ENCODE data around the gene UBAP1L.

GRCh38 chr15:65087411-65087810, 27.6 kb downstream of the UBAP1L start:
- TF ChIP-seq CTCF (IDR thresholded peaks at IDR 0.05) = no peak
- no peak for TF ChIP-seq POLR2AphosphoS5 (IDR thresholded peaks at IDR 0.05; ENCODE audit: low read depth, low read length)
- no peak for TF ChIP-seq REST (IDR thresholded peaks at IDR 0.05; ENCODE audit: insufficient read depth in 1 of 2, low read depth in 2 of 2, low read length in 1 of 2)
- TF ChIP-seq TCF7L2 (IDR thresholded peaks at IDR 0.05; ENCODE audit: low read depth, low read length) = no peak
- TF ChIP-seq SIN3A (IDR thresholded peaks at IDR 0.05; ENCODE audit: borderline replicate concordance, insufficient read depth, low read depth, low read length) = no peak

Data from Panc1 (cell line).